Activated CD8-positive, alpha-beta memory T cell treated with anti-CD3 and anti-CD28 coated beads, Interleukin-2, amount 50 U/mL, for 1 hour (primary cell): ENCODE results near the gene ITIH6.
"Not testable (repeated sequence)": the region's sequence is repeated elsewhere in the genome, so short reads cannot be mapped to it uniquely, and the experiment has no call there.

ENCODE experiments used
- DNase-seq: peaks from one replicate; pipeline ENCODE4 v3.0.0-alpha.2; 2020; ENCODE audit errors: extremely low read depth

The ITIH6 gene, protein sequence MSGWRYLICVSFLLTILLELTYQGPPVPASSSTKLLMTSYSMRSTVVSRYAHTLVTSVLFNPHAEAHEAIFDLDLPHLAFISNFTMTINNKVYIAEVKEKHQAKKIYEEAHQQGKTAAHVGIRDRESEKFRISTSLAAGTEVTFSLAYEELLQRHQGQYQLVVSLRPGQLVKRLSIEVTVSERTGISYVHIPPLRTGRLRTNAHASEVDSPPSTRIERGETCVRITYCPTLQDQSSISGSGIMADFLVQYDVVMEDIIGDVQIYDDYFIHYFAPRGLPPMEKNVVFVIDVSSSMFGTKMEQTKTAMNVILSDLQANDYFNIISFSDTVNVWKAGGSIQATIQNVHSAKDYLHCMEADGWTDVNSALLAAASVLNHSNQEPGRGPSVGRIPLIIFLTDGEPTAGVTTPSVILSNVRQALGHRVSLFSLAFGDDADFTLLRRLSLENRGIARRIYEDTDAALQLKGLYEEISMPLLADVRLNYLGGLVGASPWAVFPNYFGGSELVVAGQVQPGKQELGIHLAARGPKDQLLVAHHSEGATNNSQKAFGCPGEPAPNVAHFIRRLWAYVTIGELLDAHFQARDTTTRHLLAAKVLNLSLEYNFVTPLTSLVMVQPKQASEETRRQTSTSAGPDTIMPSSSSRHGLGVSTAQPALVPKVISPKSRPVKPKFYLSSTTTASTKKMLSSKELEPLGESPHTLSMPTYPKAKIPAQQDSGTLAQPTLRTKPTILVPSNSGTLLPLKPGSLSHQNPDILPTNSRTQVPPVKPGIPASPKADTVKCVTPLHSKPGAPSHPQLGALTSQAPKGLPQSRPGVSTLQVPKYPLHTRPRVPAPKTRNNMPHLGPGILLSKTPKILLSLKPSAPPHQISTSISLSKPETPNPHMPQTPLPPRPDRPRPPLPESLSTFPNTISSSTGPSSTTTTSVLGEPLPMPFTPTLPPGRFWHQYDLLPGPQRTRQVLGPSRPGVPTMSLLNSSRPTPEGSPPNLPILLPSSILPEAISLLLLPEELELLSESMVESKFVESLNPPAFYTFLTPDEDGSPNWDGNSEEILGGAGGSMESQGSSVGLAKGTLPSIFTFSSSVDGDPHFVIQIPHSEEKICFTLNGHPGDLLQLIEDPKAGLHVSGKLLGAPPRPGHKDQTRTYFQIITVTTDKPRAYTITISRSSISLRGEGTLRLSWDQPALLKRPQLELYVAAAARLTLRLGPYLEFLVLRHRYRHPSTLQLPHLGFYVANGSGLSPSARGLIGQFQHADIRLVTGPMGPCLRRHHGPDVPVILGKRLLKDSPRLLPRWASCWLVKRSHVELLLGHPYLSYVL

DNA sequence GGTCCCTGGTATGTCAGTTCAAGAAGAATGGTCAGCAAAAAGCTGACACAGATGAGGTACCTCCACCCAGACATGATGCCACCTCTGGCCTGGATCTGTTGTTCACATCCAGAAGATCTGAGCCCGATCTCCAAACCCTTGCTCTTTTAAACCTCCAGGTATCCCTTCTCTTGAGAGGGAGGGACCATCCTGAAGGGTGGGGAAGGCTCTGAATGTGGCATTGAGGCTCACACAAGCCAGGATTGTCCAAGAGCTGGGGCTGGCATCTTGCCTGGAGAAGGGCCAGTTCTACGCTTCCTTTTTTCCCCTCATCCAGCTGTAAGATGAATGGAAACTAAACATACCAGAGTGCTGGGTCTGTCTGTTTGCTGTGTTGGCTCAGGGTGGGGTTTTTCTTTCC, at the start of gene ITIH6:
ITIH6 (minus strand) TSS at position 119 of the 400 bp plus-strand sequence; CDS start at position 74, 45 bp downstream.
- DNase-seq, result no peak

DNA sequence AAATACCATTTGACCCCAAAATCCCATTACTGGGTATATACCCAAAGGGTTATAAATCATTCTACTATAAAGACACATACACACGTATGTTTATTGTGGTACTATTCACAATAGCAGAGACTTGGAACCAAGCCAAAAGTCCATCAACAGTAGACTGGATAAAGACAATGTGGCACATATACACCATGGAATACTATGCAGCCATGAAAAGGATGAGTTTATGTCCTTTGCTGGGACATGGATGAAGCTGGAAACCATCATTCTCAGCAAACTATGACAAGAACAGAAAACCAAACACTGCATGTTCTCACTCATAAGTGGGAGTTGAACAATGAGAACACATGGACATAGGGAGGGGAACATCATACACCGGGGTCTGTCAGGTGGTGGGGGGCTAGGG, 49.6 kb upstream of the ITIH6 start:
- not testable (repeated sequence) for DNase-seq

DNA sequence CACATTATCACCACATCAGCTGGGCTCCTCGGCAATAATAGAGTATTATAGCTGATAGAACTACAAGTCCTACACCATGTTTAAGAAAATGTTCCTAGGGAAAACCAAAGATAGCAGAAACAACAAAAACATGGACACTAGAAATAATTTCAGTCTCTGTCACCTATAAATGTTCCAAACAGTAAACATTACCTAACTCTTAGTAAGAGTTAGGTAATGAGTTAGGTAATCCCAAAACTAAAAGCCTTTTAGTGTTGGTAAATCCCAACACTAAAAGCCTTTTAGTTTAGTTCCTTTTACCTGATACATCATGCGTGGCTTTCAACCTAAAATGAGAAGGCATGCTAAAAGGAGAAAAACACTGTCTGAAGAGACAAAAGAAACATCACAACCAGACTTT, 45.0 kb upstream of the ITIH6 start:
- DNase-seq, result no peak

- no peak for DNase-seq
Measured at GRCh38 chrX:54842607-54843006, 44.6 kb upstream of the ITIH6 start.

DNA sequence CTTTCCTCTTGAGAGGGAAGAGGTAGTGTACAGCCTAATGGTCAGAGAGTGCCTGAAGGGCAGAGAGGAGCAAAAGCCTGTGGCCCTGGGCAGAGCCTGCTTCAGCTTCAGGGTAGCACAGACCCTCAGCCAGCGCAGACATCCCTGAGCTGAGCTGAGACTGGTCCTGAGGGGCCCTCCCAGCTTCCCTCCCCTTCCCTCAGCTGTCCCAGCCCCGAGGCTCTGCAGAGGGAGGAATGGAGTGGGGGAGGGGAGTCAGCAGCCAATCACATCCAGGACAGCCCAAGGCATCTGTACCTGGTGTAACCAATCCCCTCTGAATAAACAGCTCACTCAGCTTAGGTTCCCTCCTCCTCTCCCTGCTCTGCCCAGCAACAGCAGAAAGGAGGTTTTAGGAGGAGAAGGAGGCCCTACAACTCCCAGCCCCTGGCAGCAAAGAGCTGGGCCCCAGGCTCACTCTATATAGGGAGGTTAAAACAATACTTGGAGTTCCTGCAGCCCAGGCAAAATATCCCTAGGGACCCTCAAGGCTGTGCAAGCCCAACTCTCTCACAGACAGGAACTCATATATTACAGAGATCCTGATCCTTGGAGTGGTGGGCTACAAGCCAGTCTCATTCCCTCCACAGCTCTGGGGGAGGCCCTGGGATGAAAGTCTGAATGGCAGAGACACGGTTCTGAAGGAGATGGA, 43.3 kb upstream of the ITIH6 start:
- not testable (repeated sequence) for DNase-seq

DNA sequence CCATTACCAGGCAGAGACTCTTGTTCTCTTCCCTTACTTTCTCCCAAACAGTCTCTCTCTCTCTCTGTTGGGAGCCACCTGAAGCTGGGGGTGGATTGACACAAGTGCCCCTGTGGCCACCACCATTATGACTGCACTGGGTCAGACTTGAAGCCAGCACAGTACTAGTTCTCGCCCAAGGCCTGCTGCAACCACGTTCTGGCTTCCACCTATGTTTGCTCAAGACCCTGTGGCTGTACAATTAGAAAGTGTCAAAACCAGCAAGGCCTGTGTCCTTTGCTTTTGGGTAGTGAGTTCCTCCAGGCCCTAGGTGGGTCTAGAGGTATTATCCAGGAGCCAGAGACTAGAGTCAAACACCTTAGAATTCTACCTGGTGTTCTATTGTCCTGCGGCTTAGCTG, 40.5 kb upstream of the ITIH6 start:
- no peak for DNase-seq

DNA sequence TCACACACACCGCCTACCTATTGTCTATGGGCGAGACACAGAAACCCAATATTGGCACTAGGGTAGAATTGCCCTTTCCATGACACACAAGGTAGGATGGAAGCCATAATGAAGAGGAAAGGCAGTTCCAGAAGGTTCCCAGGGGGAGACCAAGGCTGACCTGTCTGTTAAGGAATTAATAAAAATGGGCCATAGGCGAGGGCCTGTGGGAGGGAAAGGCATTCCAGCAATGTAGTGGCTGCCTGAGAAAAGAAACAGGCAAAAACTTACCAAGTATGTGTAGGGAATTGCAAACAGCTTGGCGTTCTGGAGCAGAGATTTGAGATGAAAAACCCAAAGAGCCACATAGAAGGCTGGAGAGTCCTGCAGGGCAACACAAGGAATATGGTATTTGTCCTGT, 28.5 kb upstream of the ITIH6 start:
- DNase-seq, result no peak

DNA sequence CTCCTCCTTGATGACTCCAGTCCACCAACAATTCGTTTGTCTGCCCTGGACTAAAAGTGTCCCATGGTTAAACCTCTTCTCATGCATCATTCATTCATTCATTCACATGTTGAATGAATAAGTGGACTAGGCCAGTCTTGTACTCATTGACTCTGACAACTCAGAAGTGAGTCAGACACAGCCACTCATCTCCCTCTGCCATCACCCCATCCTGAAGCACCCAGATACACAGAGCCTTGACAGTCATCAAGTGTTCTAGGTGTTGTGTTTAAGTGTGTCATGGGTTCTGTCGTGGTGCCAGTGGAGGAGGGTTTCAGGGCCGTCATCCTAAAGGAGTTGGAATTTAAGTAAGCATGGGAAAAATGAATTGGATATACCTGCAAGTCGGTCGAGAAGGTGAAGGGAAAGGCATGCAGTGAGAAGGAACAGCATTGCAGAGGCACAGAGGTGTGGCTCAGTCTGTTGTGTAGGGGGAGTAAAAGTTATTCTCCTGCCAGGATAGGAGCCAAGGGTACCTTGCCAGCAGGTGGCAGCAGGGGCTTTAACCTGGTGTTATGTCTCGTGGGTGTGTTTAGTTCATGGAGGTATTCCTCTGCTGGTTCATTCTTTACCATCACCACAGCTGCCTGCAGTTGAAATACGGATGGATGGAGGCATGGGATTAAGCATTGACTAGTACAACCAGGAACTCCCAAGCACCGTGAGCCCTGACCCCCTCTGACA, 27.8 kb upstream of the ITIH6 start:
- DNase-seq, result no peak

GRCh38 chrX:54824722-54825121, 26.7 kb upstream of the ITIH6 start:
- DNase-seq, result no peak

- no peak for DNase-seq
Measured at GRCh38 chrX:54824195-54824594, 26.1 kb upstream of the ITIH6 start.

DNA sequence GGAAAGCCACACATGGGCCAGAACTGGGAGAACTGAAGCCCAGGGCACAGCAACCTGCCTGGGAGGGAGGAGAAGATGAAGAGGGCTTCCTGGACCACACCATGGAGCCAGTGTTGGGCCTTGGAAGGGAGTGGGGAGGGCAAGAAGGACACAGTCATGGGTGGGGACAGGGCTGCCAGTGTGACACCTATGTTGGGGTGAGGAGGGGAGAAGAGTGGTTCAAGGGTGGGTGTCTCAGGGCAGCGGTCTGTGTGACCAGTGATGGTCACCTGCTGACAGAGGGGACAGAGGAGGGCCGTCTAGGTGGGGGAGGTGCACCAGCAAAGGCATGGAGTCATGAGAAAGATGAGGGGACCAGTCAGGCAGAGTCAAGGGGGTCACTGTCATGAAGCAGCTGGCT, 23.3 kb upstream of the ITIH6 start:
- no peak for DNase-seq

DNA sequence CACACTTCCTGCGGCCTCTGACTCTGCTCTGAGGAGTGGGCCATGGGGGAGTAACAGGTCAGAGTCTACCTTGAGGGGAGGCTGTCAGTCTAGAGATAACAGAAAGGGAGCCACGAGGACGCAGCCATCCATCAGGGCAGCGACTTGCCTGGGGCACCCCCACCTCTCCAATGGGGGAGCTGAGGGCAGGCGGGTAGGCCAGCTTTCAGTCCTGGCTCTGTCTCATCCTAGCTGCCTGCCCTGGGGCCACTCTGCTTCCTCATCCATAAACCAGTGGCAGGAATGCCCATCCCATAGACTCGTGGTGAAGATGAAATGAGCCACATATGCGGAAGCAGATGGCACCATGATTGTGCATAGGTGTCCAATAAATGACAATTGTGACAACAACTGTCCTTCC, 22.7 kb upstream of the ITIH6 start:
- DNase-seq, result no peak

DNA sequence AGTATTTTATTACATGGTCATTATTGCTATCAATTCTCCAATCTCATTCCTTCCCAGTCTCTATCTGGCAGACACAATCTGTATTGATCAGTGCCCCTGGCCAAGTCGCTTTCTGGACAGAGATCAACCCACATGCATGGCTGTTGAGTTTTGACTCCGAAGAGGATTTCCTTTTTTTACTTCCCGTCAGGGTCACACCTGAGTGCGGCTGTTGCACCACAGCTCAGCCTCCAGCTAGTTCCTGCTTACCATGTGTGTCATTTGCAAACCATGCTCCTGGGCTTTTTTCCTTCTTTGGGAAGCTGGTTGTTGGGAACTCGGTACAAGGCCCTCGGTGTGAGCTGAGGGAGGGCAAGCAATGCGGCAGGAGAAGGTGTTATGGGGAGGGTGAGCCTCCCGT, 21.1 kb upstream of the ITIH6 start:
- DNase-seq, result no peak

DNA sequence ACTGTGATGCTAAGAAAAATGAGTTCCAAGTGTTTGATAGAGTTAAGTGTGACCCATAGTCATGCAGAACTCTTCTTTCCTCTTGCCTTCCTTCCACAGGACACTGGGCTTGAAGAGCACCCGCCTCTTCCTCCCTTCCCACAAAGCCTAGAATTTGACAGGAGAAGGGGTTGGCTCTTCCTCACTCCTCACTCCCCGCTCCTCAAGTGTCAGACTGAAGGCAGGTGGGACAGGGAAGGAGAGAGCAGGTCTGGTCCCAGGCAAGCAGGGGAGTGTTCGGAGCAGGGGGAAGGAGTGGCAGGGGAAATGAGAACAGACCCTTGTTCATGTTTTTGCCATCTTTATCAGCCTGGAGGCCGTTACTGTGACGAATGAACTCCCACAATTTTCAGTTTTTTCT, 20.2 kb upstream of the ITIH6 start:
- no peak for DNase-seq

DNA sequence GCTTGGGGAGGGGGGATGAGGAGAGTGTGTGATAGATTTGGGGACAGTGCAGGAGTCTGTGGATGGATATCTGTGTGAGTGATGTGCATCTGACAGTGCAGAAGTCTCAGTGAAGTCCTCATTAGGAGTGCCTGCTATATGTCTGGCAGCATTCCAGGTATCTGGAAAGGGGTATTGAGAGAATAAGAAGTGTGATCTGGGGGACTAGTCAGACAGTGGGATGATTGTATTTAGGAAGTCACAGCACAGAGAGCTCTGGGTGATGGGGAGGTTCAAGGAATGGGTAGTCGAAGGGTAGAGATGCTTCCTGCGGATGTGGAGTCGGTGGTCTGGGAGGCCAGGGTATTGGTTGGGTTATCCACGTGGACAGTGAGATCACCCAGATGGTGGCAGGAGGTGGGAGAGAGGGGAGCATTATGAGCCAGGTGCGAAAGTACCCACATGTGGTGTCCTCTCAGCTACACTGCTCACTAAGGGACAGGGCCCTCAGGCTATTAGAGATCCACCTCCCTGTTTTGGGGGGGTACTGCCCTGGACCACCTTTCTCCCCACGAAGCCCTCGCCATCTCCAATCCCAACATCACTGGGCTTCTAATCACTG, 19.3 kb upstream of the ITIH6 start:
- DNase-seq, result no peak

GRCh38 chrX:54812306-54812705, 14.3 kb upstream of the ITIH6 start:
- no peak for DNase-seq

- no peak for DNase-seq
Measured at GRCh38 chrX:54811301-54811885, 13.3 kb upstream of the ITIH6 start.

DNA sequence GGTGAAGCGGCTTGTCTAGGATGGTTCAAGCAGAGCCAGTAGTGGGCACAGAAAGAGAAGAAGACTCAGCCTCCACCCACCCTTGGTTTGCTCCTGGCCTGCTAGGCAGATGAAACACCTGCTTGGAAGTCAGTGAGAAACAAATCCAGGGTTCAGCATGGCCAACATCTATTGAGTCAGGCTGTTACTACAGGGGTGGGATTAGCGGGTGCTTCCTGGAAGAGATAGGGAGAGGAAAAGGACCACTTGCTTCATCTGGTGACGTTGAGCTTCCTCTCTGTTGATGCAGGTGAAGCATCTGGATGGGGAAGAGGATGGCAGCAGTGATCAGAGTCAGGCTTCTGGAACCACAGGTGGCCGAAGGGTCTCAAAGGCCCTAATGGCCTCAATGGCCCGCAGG, 12.5 kb upstream of the ITIH6 start:
- no peak for DNase-seq

- peak; percentile 80 for DNase-seq
Measured at GRCh38 chrX:54808605-54809483, 10.8 kb upstream of the ITIH6 start.
